Activated CD8-positive, alpha-beta T cell treated with anti-CD3 and anti-CD28 coated beads, Interleukin-2, amount 10 ng/mL, durations not matched to agents 7 days and 5 days (primary cell): ENCODE data around the gene GGT5. TPM values are rescaled to one million over a fixed set of nuclear protein-coding genes. Genes with fewer than 3 reads are reported as not detected.
"Not testable (repeated sequence)": the region's sequence is repeated elsewhere in the genome, so short reads cannot be mapped to it uniquely, and the experiment has no call there.

ENCODE experiments used
- ATAC-seq: fragments of 150-1000 bp; cut with Tn5 transposase; one replicate; pipeline ENCODE4 v1.10.0; 2021; ENCODE audit warnings: moderate library complexity
- CTCF ChIA-PET: fragments of 350-600 bp; sonication (Branson Sonifier 250); formaldehyde crosslinking; loops from one replicate; lab custom pipeline; 2021; ENCODE audit warnings: antibody characterized with exemption; lab: Charles Lee
- POLR2A ChIA-PET: fragments of 350-600 bp; sonication (Branson Sonifier 250); formaldehyde crosslinking; loops from one replicate; lab custom pipeline; 2021; ENCODE audit warnings: antibody characterized with exemption; lab: Charles Lee
- DNase-seq: peaks from one replicate; pipeline ENCODE4 v3.0.0-alpha.2; 2020
- H3K27ac Mint-ChIP-seq: one replicate; pipeline ENCODE4 v1.8.0; 2021; ENCODE audit warnings: mild to moderate bottlenecking, mixed read lengths
- H3K27me3 Mint-ChIP-seq: one replicate; pipeline ENCODE4 v1.8.0; 2021; ENCODE audit warnings: low read depth, mixed read lengths
- H3K36me3 Mint-ChIP-seq: one replicate; pipeline ENCODE4 v1.8.0; 2021; ENCODE audit warnings: low read depth, mixed read lengths
- H3K4me1 Mint-ChIP-seq: one replicate; pipeline ENCODE4 v1.8.0; 2021; ENCODE audit warnings: low read depth, mixed read lengths
- H3K4me3 Mint-ChIP-seq: one replicate; pipeline ENCODE4 v1.8.0; 2021; ENCODE audit warnings: mild to moderate bottlenecking, mixed read lengths
- H3K9me3 Mint-ChIP-seq: one replicate; pipeline ENCODE4 v1.8.0; 2022; ENCODE audit warnings: mixed read lengths; ENCODE audit not compliant: insufficient read depth
- total RNA-seq, 2 experiments: library from RNA; stranded (reverse); gene quantifications; one replicate each; pipeline ENCODE4 v1.2.3, GENCODE V29; 2021

GGT5 gene
- total RNA-seq, 2 experiments from 2014 or later = 0.29 to 0.44 TPM

DNA sequence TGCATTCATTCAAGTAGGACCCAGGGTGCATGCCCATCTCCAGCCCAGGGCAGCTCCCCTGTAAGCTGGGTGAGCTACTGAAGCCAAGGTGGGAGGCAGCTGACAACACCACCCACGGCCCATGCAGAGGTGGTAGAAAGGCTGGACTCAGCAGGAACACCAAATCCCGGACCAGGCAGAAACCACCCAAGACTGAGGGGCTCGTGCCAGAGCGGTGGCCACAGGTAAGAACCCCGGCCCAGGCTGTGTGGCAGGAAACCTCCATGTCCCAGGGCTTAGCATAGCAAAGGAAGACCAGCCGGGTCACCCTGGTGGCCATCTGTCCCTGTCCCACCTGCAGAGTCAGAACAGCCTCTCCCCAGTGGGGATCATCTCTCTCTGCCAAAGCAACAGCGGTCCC, 11.9 kb upstream of the GGT5 start:
- H3K9me3 Mint-ChIP-seq, H3K4me3 Mint-ChIP-seq, CTCF ChIA-PET, H3K27ac Mint-ChIP-seq, DNase-seq, H3K4me1 Mint-ChIP-seq, H3K27me3 Mint-ChIP-seq, H3K36me3 Mint-ChIP-seq, POLR2A ChIA-PET, ATAC-seq: not testable (repeated sequence)

- H3K4me3 Mint-ChIP-seq, H3K36me3 Mint-ChIP-seq, POLR2A ChIA-PET, H3K4me1 Mint-ChIP-seq, H3K9me3 Mint-ChIP-seq, H3K27me3 Mint-ChIP-seq, DNase-seq, H3K27ac Mint-ChIP-seq, ATAC-seq, CTCF ChIA-PET: not testable (repeated sequence)
Observed at GRCh38 chr22:24256136-24256535, 11.3 kb upstream of the GGT5 start.

DNA sequence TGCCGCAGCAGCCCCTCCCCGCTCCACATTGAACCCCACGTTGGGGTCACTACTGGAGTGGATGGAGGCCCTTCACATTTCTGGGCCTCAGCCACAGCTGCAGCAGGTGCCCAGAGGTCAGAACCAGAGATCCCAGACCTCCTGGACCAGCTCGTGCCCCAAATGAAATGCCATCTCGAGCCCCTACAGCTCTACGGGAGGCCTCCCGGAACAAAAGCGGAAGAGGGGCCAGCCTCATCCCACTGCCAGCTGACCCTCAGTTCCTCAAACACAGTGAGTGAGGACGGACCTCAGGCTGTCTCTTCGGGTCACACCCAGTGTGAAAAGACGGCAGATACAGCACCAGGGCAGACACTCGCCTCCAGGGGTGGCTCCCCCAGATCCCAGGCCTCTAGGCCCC, 8.2 kb upstream of the GGT5 start:
- DNase-seq, POLR2A ChIA-PET, H3K4me3 Mint-ChIP-seq, H3K36me3 Mint-ChIP-seq, H3K4me1 Mint-ChIP-seq, ATAC-seq, CTCF ChIA-PET, H3K9me3 Mint-ChIP-seq, H3K27ac Mint-ChIP-seq, H3K27me3 Mint-ChIP-seq: not testable (repeated sequence)

GRCh38 chr22:24251286-24251685, 6.4 kb upstream of the GGT5 start:
- DNase-seq, H3K27me3 Mint-ChIP-seq, H3K27ac Mint-ChIP-seq, CTCF ChIA-PET, POLR2A ChIA-PET, H3K4me1 Mint-ChIP-seq, H3K36me3 Mint-ChIP-seq, ATAC-seq, H3K4me3 Mint-ChIP-seq, H3K9me3 Mint-ChIP-seq: not testable (repeated sequence)

GRCh38 chr22:24249413-24249812, 4.5 kb upstream of the GGT5 start:
- H3K27ac Mint-ChIP-seq, H3K27me3 Mint-ChIP-seq, CTCF ChIA-PET, H3K9me3 Mint-ChIP-seq, ATAC-seq, H3K4me3 Mint-ChIP-seq, POLR2A ChIA-PET, DNase-seq, H3K36me3 Mint-ChIP-seq: not testable (repeated sequence)
- peaks cover 13% of the 10 kb centered on the region for H3K4me1 Mint-ChIP-seq

- H3K36me3 Mint-ChIP-seq, H3K27ac Mint-ChIP-seq, POLR2A ChIA-PET, H3K4me3 Mint-ChIP-seq, H3K27me3 Mint-ChIP-seq, ATAC-seq, DNase-seq, H3K9me3 Mint-ChIP-seq: not testable (repeated sequence)
- CTCF ChIA-PET = interaction anchor here (1.4 to 1.5 kb wide), 2 partner anchors 48 to 93 kb away, joined by 3 to 6 read pairs; no protein-coding TSS in a partner anchor
- H3K4me1 Mint-ChIP-seq = peaks cover 19% of the 10 kb centered on the region
Observed at GRCh38 chr22:24248611-24249010, 3.7 kb upstream of the GGT5 start.

- Mint-ChIP-seq H3K36me3 (no peaks in the 10 kb centered on the region), H3K27ac (no peak overlapping the region), H3K4me3 (no peak overlapping the region), H3K27me3 (no peaks in the 10 kb centered on the region), H3K9me3 (no peaks in the 10 kb centered on the region), H3K4me1 (peaks cover 28% of the 10 kb centered on the region)
- ChIA-PET POLR2A (no interaction called here), CTCF (interaction anchor here (0.7 to 1.5 kb wide), 9 partner anchors 14 to 112 kb away, joined by 3 to 12 read pairs (median 3); no protein-coding TSS in a partner anchor)
- ATAC-seq = peak; percentile 94
- DNase-seq = peak; percentile 70
Observed at GRCh38 chr22:24247564-24248344, 2.9 kb upstream of the GGT5 start.

DNA sequence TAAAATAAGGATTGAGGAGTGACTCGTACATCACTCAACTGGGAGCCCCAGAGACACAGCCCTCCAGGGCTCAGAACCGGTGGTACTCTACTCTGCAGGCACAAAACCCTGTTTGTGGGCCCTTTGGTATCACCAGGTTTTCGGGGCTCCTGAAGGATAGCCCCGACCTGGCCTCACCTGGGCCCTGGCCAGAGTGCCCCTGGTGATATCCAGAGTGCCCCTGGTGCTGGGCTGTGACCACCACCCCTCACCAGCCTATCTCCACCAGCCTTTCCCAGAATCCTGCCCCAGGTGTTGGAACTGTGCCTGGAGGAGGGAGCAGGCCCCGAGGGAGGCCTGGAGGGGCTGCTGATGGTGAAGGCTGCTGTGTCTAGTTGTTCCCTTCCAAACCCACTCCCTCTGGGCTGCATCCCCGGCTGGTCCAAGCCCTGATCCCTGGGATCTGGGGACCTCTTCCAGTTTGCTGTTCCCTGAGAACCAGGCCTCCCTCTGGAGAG, 2.2 kb upstream of the GGT5 start:
- H3K27ac Mint-ChIP-seq = no peak overlapping the region
- CTCF ChIA-PET = interaction anchor here (0.7 to 1.5 kb wide), 9 partner anchors 13 to 111 kb away, joined by 3 to 12 read pairs (median 3); no protein-coding TSS in a partner anchor

DNA sequence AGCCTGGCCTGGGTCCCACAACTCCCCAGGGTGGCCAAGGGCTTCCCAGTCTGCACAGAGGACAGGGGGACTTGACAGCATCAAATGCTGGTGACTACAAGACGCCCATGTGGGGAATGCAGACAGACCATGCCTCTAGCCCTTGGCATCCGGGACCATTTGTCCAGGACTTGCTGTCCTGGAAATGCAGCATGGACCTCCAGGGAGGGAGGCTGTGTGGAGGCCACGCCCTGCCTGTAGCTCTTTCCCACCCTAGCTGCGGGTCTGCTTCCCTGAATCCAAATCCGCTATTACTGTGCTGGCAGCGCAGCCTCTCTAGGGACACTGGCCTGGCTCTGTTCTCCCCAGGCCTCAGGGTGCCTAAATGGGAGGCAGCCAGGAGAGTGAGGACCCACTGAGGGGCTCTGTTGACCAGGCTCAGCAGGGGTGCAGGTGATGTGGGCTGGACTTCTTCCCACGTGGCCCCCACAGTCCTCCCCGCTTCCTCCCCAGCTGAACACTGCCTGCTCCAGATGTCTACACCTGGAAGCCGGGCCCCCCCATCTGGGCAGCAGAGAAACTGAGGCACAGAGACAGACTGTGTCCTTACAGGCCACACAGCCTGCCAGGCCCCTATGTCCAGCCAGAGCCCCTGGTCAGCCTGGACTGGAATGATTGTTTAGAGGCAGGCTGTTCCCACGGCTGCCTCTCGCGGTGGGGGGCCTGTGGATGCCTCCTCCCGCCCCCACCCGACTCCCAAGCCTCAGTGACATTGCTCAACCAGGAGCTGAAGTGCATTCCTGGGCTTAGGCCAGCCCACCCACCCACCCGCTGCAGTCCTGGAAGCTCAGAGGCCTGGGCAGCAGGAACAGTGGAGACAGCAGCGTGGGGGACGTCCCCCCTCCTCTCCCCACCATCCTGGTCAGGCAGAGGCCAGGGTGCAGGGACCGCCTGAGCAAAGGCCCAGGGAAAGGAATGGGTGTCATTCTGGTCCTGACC, 991 bp upstream of the GGT5 start:
- DNase-seq, H3K9me3 Mint-ChIP-seq, ATAC-seq, H3K27me3 Mint-ChIP-seq, H3K4me3 Mint-ChIP-seq, POLR2A ChIA-PET, H3K36me3 Mint-ChIP-seq: not testable (repeated sequence)
- Mint-ChIP-seq H3K27ac (peak overlapping the region; percentile 46), H3K4me1 (peaks cover 45% of the 10 kb centered on the region)
- CTCF ChIA-PET = interaction anchor here (0.9 to 1.5 kb wide), 3 partner anchors 14 to 88 kb away, joined by 3 to 6 read pairs (median 3); no protein-coding TSS in a partner anchor

More for the DNA sequence above, 2.2 kb upstream of the GGT5 start:
- POLR2A ChIA-PET = no interaction called here
- no peak for ATAC-seq
- peaks cover 35% of the 10 kb centered on the region for H3K4me1 Mint-ChIP-seq
- H3K4me3 Mint-ChIP-seq = no peak overlapping the region
- no peaks in the 10 kb centered on the region for H3K9me3 Mint-ChIP-seq
- no peak for DNase-seq
- no peaks in the 10 kb centered on the region for H3K27me3 Mint-ChIP-seq
- H3K36me3 Mint-ChIP-seq = no peaks in the 10 kb centered on the region

- DNase-seq (no peak), ATAC-seq (no peak)
- ChIA-PET CTCF (no interaction called here), POLR2A (no interaction called here)
- no peak overlapping the region for H3K4me3 Mint-ChIP-seq
- peak overlapping the region; percentile 82 for H3K27ac Mint-ChIP-seq
- H3K4me1 Mint-ChIP-seq = peaks cover 55% of the 10 kb centered on the region
- no peaks in the 10 kb centered on the region for H3K9me3 Mint-ChIP-seq
- no peaks in the 10 kb centered on the region for H3K27me3 Mint-ChIP-seq
- no peaks in the 10 kb centered on the region for H3K36me3 Mint-ChIP-seq
Observed at GRCh38 chr22:24244144-24244787, 616 bp downstream of the GGT5 start.

DNA sequence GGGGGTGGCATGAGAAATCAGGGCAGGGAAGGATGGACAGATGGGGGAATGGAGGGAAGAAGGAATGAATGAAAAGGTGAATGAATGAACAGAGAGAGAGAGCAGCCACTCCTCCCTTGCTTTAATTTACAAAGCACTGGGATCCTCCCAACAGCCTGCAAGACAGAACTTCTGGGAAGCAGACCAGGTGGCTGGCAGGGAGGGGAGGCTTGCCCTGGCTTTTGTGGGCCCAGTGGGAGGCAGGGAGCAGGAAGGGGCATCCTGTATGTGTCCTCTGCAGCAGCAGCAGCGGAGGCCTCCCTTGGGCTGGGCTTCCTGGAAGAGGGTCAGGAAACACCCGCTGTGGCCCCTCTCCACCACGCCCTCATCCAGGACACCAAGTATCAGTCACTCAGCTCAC, 1.5 kb downstream of the GGT5 start:
- peaks cover 55% of the 10 kb centered on the region for H3K4me1 Mint-ChIP-seq
- DNase-seq, H3K36me3 Mint-ChIP-seq, ATAC-seq, H3K27me3 Mint-ChIP-seq, POLR2A ChIA-PET, H3K9me3 Mint-ChIP-seq: not testable (repeated sequence)
- CTCF ChIA-PET = interaction anchor here (1.0 to 3.3 kb wide), 13 partner anchors 25 to 330 kb away, joined by 3 to 25 read pairs (median 4); no protein-coding TSS in a partner anchor
- peak overlapping the region; percentile 87 for H3K27ac Mint-ChIP-seq
- H3K4me3 Mint-ChIP-seq = peak overlapping the region; percentile 35
